ENCODE results near the gene MRPL41.
"Not testable (repeated sequence)": the region's sequence is repeated elsewhere in the genome, so short reads cannot be mapped to it uniquely, and the experiment has no call there.

Gene MRPL41

GRCh38 chr9:137553654-137554053, 2.0 kb downstream of the MRPL41 start:
- DNase-seq: not testable (repeated sequence)

GRCh38 chr9:137554349-137554748, 2.7 kb downstream of the MRPL41 start:
- DNase-seq: no peak

- DNase-seq: no peak
Observed at GRCh38 chr9:137555179-137555578, 3.5 kb downstream of the MRPL41 start.

GRCh38 chr9:137556069-137556838, 4.6 kb downstream of the MRPL41 start:
- DNase-seq: no peak

GRCh38 chr9:137558127-137558526, 6.4 kb downstream of the MRPL41 start:
- no peak for DNase-seq

- no peak for DNase-seq
Observed at GRCh38 chr9:137564134-137564533, 12.5 kb downstream of the MRPL41 start.

- DNase-seq: no peak
Observed at GRCh38 chr9:137564817-137565411, 13.2 kb downstream of the MRPL41 start.

- not testable (repeated sequence) for DNase-seq
Observed at GRCh38 chr9:137568445-137568844, 16.8 kb downstream of the MRPL41 start.

- no peak for DNase-seq
Observed at GRCh38 chr9:137569609-137570203, 18.0 kb downstream of the MRPL41 start.

- no peak for DNase-seq
Observed at GRCh38 chr9:137570566-137570965, 18.9 kb downstream of the MRPL41 start.

GRCh38 chr9:137574192-137574591, 22.5 kb downstream of the MRPL41 start:
- DNase-seq: no peak

- DNase-seq: peak in 1 of 5 donors; percentile 32
Observed at GRCh38 chr9:137575364-137575715, 23.7 kb downstream of the MRPL41 start.

GRCh38 chr9:137575716-137576411, 24.2 kb downstream of the MRPL41 start:
- no peak for DNase-seq

- DNase-seq: peak; percentile 90 to 94 (median 93)
Observed at GRCh38 chr9:137578518-137579258, 27.0 kb downstream of the MRPL41 start, which contains the start of gene DPH7. Gene DPH7, minus strand, starts transcription at chr9:137578925. Its CDS starts 148 bp downstream, at chr9:137578777.

- DNase-seq: no peak
Observed at GRCh38 chr9:137579259-137579604, 27.6 kb downstream of the MRPL41 start.

GRCh38 chr9:137580209-137580953, 28.7 kb downstream of the MRPL41 start:
- DNase-seq: no peak

GRCh38 chr9:137580954-137581322, 29.3 kb downstream of the MRPL41 start:
- DNase-seq: no peak

GRCh38 chr9:137581361-137582285, 29.9 kb downstream of the MRPL41 start:
- no peak for DNase-seq

- no peak for DNase-seq
Observed at GRCh38 chr9:137582286-137582860, 30.7 kb downstream of the MRPL41 start.

GRCh38 chr9:137583347-137583746, 31.7 kb downstream of the MRPL41 start:
- DNase-seq: no peak

- no peak for DNase-seq
Observed at GRCh38 chr9:137583957-137584356, 32.3 kb downstream of the MRPL41 start.
